Middle frontal gyrus (tissue), 1 donor: ENCODE measurements around the gene DHCR24.

Experiments used
- DNase-seq: peaks from one replicate; pipeline ENCODE4 v3.0.0-alpha.2; 2015; ENCODE audit warnings: low spot score; ENCODE audit errors: extremely low spot score

DHCR24 gene

GRCh38 chr1:54865238-54866073 is 21.5 kb downstream of the DHCR24 start:
- DNase-seq: no peak

- DNase-seq: no peak
Measured at GRCh38 chr1:54864460-54865208, 22.4 kb downstream of the DHCR24 start.

- no peak for DNase-seq
Measured at GRCh38 chr1:54863267-54863665, 23.7 kb downstream of the DHCR24 start.

GRCh38 chr1:54861070-54861761 is 25.8 kb downstream of the DHCR24 start:
- no peak for DNase-seq

GRCh38 chr1:54859700-54860391 is 27.1 kb downstream of the DHCR24 start:
- no peak for DNase-seq

GRCh38 chr1:54857746-54858561 is 29.0 kb downstream of the DHCR24 start:
- no peak for DNase-seq

- no peak for DNase-seq
Measured at GRCh38 chr1:54857141-54857540, 29.9 kb downstream of the DHCR24 start.

GRCh38 chr1:54854381-54855020 is 32.5 kb downstream of the DHCR24 start:
- peak; percentile 36 for DNase-seq

- no peak for DNase-seq
Measured at GRCh38 chr1:54853793-54854370, 33.1 kb downstream of the DHCR24 start.

- DNase-seq: no peak
Measured at GRCh38 chr1:54853096-54853792, 33.8 kb downstream of the DHCR24 start.

- no peak for DNase-seq
Measured at GRCh38 chr1:54851936-54852524, 35.0 kb downstream of the DHCR24 start.

GRCh38 chr1:54851406-54851805 is 35.6 kb downstream of the DHCR24 start:
- DNase-seq: no peak

GRCh38 chr1:54850737-54851136 is 36.3 kb downstream of the DHCR24 start:
- DNase-seq: no peak

- DNase-seq: no peak
Measured at GRCh38 chr1:54850069-54850730, 36.8 kb downstream of the DHCR24 start.

GRCh38 chr1:54849219-54850068 is 37.6 kb downstream of the DHCR24 start:
- no peak for DNase-seq

GRCh38 chr1:54848134-54848948 is 38.7 kb downstream of the DHCR24 start:
- DNase-seq: no peak
